H1 (cell line): Measurements from ENCODE around the gene MILR1. TPM values are rescaled to one million over a fixed set of nuclear protein-coding genes. Genes with fewer than 3 reads are reported as not detected.

Experiments used
- CTCF ChIA-PET: fragments of 300-600 bp; sonication (Branson Sonifier 250); formaldehyde crosslinking; loops from one replicate; lab custom pipeline; 2021; ENCODE audit not compliant: partially characterized antibody; lab: Charles Lee
- POLR2A ChIA-PET: fragments of 300-600 bp; sonication (Branson Sonifier 250); formaldehyde crosslinking; loops from one replicate; lab custom pipeline; 2021; ENCODE audit warnings: inconsistent platforms; ENCODE audit not compliant: partially characterized antibody; lab: Charles Lee
- DNase-seq, 2 experiments: peaks; one replicate each; pipeline versions ENCODE4 v3.0.0 to v3.0.0-alpha.2; 2010 to 2022; ENCODE audit warnings: low spot score in 2 of 2, low read depth in 1 of 2, mixed read lengths in 1 of 2
- FAIRE-seq: peaks from 2 replicates; lab custom pipeline; 2011; peaks lifted over from hg19 to GRCh38; lab: Jason Lieb, UNC
- H2AFZ ChIP-seq: 2 replicates; pipeline ENCODE4 v1.8.1; 2012; ENCODE audit warnings: low read length, inconsistent platforms
- H2AK5ac ChIP-seq: 2 replicates; pipeline ENCODE4 v1.6.1; 2013; ENCODE audit warnings: low read depth, low read length
- H2BK120ac ChIP-seq: replicated peaks from 2 replicates; pipeline ENCODE3; 2013; ENCODE audit warnings: low read depth, low read length, inconsistent platforms
- H2BK12ac ChIP-seq: 2 replicates; pipeline ENCODE4 v1.6.1; 2013; ENCODE audit warnings: low read depth, low read length
- H2BK15ac ChIP-seq: 2 replicates; pipeline ENCODE4 v1.6.1; 2013; ENCODE audit warnings: low read length
- H2BK20ac ChIP-seq: 2 replicates; pipeline ENCODE4 v1.6.1; 2013; ENCODE audit warnings: low read length
- H2BK5ac ChIP-seq: 2 replicates; pipeline ENCODE4 v1.6.1; 2013; ENCODE audit warnings: low read depth, low read length
- H3K14ac ChIP-seq: 2 replicates; pipeline ENCODE4 v1.6.1; 2013; ENCODE audit warnings: inconsistent platforms; ENCODE audit not compliant: insufficient read length
- H3K18ac ChIP-seq: 2 replicates; pipeline ENCODE4 v1.6.1; 2013; ENCODE audit warnings: low read length; ENCODE audit errors: extremely low read depth
- H3K23ac ChIP-seq: 2 replicates; pipeline ENCODE4 v1.6.1; 2013; ENCODE audit warnings: inconsistent platforms; ENCODE audit not compliant: insufficient read length
- H3K23me2 ChIP-seq: 2 replicates; pipeline ENCODE4 v1.6.1; 2013; ENCODE audit warnings: low read depth, low read length
- H3K27ac ChIP-seq: 2 replicates; pipeline ENCODE4 v1.6.1; 2011; ENCODE audit warnings: low read depth, low read length, inconsistent platforms
- H3K27me3 ChIP-seq, 4 experiments: replicated peaks in 1 of 4; 1 replicate in 1 of 4; 2 replicates in 3 of 4; pipeline versions ENCODE4 v1.6.1 to v1.8.1; 2011 to 2013; ENCODE audit warnings: low read length in 3 of 4, mild to moderate bottlenecking in 3 of 4, inconsistent platforms in 2 of 4, mixed read lengths in 2 of 4, moderate library complexity in 1 of 4; ENCODE audit not compliant: control insufficient read depth in 3 of 4, insufficient read depth in 3 of 4; ENCODE audit errors: extremely low read depth in 1 of 4
- H3K36me3 ChIP-seq, 4 experiments: 2 replicates each; pipeline versions ENCODE4 v1.6.1 to v1.8.1; 2011 to 2013; ENCODE audit warnings: mild to moderate bottlenecking in 4 of 4, low read length in 3 of 4, moderate library complexity in 2 of 4, control low read depth in 1 of 4, inconsistent platforms in 1 of 4; ENCODE audit not compliant: insufficient read depth in 4 of 4, control insufficient read depth in 2 of 4
- H3K4ac ChIP-seq: replicated peaks from 2 replicates; pipeline ENCODE3; 2013; ENCODE audit warnings: low read length, low read depth, mixed read lengths, inconsistent platforms; ENCODE audit not compliant: insufficient read length
- H3K4me1 ChIP-seq, 4 experiments: replicated peaks in 1 of 4; 1 replicate in 1 of 4; 2 replicates in 3 of 4; pipeline versions ENCODE4 v1.6.1 to v1.8.1; 2011 to 2013; ENCODE audit warnings: low read length in 3 of 4, inconsistent platforms in 2 of 4, mixed read lengths in 1 of 4; ENCODE audit not compliant: insufficient read depth in 4 of 4, control insufficient read depth in 3 of 4
- H3K4me2 ChIP-seq, 2 experiments: 2 replicates each; pipeline versions ENCODE4 v1.6.1 to v1.8.1; 2011 to 2013; ENCODE audit warnings: low read depth in 2 of 2, low read length in 2 of 2, control low read depth in 1 of 2, inconsistent platforms in 1 of 2, mild to moderate bottlenecking in 1 of 2; ENCODE audit not compliant: insufficient read depth in 1 of 2
- H3K4me3 ChIP-seq, 4 experiments: fragments of 200-600, 300-600 bp in 1 of 4; sonication (generic), shearing (Covaris generic), sonication (Bioruptor Twin) in 1 of 4; 2 replicates each; pipeline versions ENCODE4 v1.5.1 to v1.8.1; 2011 to 2016; ENCODE audit warnings: low read length in 4 of 4, low read depth in 3 of 4, control low read depth in 2 of 4, inconsistent platforms in 2 of 4, mild to moderate bottlenecking in 2 of 4, mixed read lengths in 1 of 4, moderate library complexity in 1 of 4; ENCODE audit not compliant: insufficient read depth in 2 of 4; ENCODE audit errors: extremely low read depth in 1 of 4
- H3K56ac ChIP-seq: replicated peaks from 2 replicates; pipeline ENCODE3; 2013; ENCODE audit warnings: low read depth, mild to moderate bottlenecking, mixed read lengths, low read length, inconsistent platforms; ENCODE audit not compliant: insufficient read length
- H3K79me1 ChIP-seq: 2 replicates; pipeline ENCODE4 v1.6.1; 2013; ENCODE audit warnings: low read depth, low read length, control low read depth
- H3K79me2 ChIP-seq, 2 experiments: 2 replicates each; pipeline versions ENCODE4 v1.6.1 to v1.8.1; 2012 to 2013; ENCODE audit warnings: low read length in 2 of 2, mild to moderate bottlenecking in 2 of 2, inconsistent platforms in 1 of 2; ENCODE audit not compliant: insufficient read depth in 2 of 2, control insufficient read depth in 1 of 2
- H3K9ac ChIP-seq, 4 experiments: replicated peaks in 1 of 4; 1 replicate in 1 of 4; 2 replicates in 3 of 4; pipeline versions ENCODE4 v1.6.1 to v1.8.1; 2011 to 2013; ENCODE audit warnings: low read depth in 3 of 4, low read length in 3 of 4, control low read depth in 2 of 4, mild to moderate bottlenecking in 2 of 4, moderate library complexity in 2 of 4, inconsistent platforms in 1 of 4; ENCODE audit errors: extremely low read depth in 1 of 4
- H3K9me3 ChIP-seq, 2 experiments: 2 replicates each; pipeline versions ENCODE4 v1.6.1 to v1.8.1; 2012 to 2013; ENCODE audit warnings: mild to moderate bottlenecking in 2 of 2, moderate library complexity in 2 of 2, control low read depth in 1 of 2, inconsistent platforms in 1 of 2, low read depth in 1 of 2, low read length in 1 of 2, mixed read lengths in 1 of 2; ENCODE audit not compliant: insufficient read depth in 2 of 2
- H4K20me1 ChIP-seq, 2 experiments: replicated peaks in 1 of 2; 2 replicates each; pipeline versions ENCODE3 to v1.8.1; 2011 to 2013; ENCODE audit warnings: inconsistent platforms in 2 of 2, low read length in 2 of 2, mild to moderate bottlenecking in 1 of 2; ENCODE audit not compliant: insufficient read depth in 2 of 2, control insufficient read depth in 1 of 2
- H4K5ac ChIP-seq: 2 replicates; pipeline ENCODE4 v1.6.1; 2013; ENCODE audit warnings: low read length, low read depth, mixed read lengths, inconsistent platforms; ENCODE audit not compliant: insufficient read length
- H4K8ac ChIP-seq: 2 replicates; pipeline ENCODE4 v1.8.0; 2013; ENCODE audit warnings: mild to moderate bottlenecking, moderate library complexity, low read length, inconsistent platforms; ENCODE audit not compliant: insufficient read depth; ENCODE audit errors: extremely low read depth
- H4K91ac ChIP-seq: replicated peaks from 2 replicates; pipeline ENCODE3; 2013; ENCODE audit warnings: low read length, mixed read lengths, inconsistent platforms; ENCODE audit not compliant: insufficient read length
- CBX5 ChIP-seq: fragments of 300-800, 300-1000 bp; sonication (generic); IDR thresholded peaks from 2 replicates; pipeline ENCODE4 v1.7.1; 2016; ENCODE audit warnings: antibody characterized with exemption, low read length, low read depth
- CREB1 ChIP-seq: IDR thresholded peaks from 2 replicates; pipeline ENCODE4 v1.6.1; 2012; ENCODE audit warnings: inconsistent platforms
- CTBP2 ChIP-seq: IDR thresholded peaks from 2 replicates; pipeline ENCODE4 v1.7.0; 2011; ENCODE audit warnings: borderline replicate concordance, mild to moderate bottlenecking, moderate library complexity, mixed read lengths, low read length; ENCODE audit not compliant: insufficient read depth, insufficient read length
- E2F6 ChIP-seq: IDR thresholded peaks from 2 replicates; pipeline ENCODE4 v1.6.1; 2012; ENCODE audit warnings: inconsistent platforms
- JUN ChIP-seq: IDR thresholded peaks from 2 replicates; pipeline ENCODE4 v1.6.1; 2011; ENCODE audit warnings: low read depth, mild to moderate bottlenecking, improper control_type of control experiment, low read length
- KDM4A ChIP-seq: IDR thresholded peaks from one replicate; pipeline ENCODE4 v1.7.1; 2012; ENCODE audit warnings: low read depth, mild to moderate bottlenecking, moderate library complexity, low read length, inconsistent platforms; ENCODE audit not compliant: severe bottlenecking
- KDM5A ChIP-seq: fragments of 200-600 bp; IDR thresholded peaks from 2 replicates; pipeline ENCODE4 v1.7.1; 2012; ENCODE audit warnings: mild to moderate bottlenecking, low read length, inconsistent platforms, mixed read lengths
- MAFK ChIP-seq: IDR thresholded peaks from 2 replicates; pipeline ENCODE4 v1.6.1; 2012; ENCODE audit warnings: low read depth, mild to moderate bottlenecking, improper control_type of control experiment, low read length
- NRF1 ChIP-seq: IDR thresholded peaks from 2 replicates; pipeline ENCODE4 v1.6.1; 2011; ENCODE audit warnings: mild to moderate bottlenecking, low read depth, low read length, improper control_type of control experiment
- POLR2A ChIP-seq, 2 experiments: IDR thresholded peaks; 1 replicate in 1 of 2; 2 replicates in 1 of 2; pipeline ENCODE4 v1.6.1; 2011; ENCODE audit warnings: low read depth in 2 of 2, low read length in 2 of 2, mild to moderate bottlenecking in 2 of 2; ENCODE audit errors: control extremely low read depth in 1 of 2
- RAD21 ChIP-seq, 2 experiments: IDR thresholded peaks in 1 of 2; conservative IDR thresholded peaks in 1 of 2; 2 replicates each; pipeline ENCODE4 v1.6.1; 2011; ENCODE audit warnings: low read depth in 2 of 2, low read length in 2 of 2, improper control_type of control experiment in 1 of 2, inconsistent platforms in 1 of 2, mild to moderate bottlenecking in 1 of 2, moderate library complexity in 1 of 2
- SIN3A ChIP-seq, 2 experiments: IDR thresholded peaks in 1 of 2; conservative IDR thresholded peaks in 1 of 2; 2 replicates each; pipeline ENCODE4 v1.6.1; 2011 to 2012; ENCODE audit warnings: low read length in 2 of 2, improper control_type of control experiment in 1 of 2, low read depth in 1 of 2, mild to moderate bottlenecking in 1 of 2
- WGBS, 2 experiments: shearing (Covaris generic) in 1 of 2; methylation state at CpG; one replicate each; pipeline versions ENCODE4 v1.1.6 to v1.1.7; 2013 to 2015; ENCODE audit warnings: low lambda C conversion rate in 2 of 2, mixed read lengths in 2 of 2, inconsistent platforms in 1 of 2, low coverage in 1 of 2, missing lambda C conversion rate in 1 of 2; ENCODE audit not compliant: insufficient replicate concordance in 2 of 2, insufficient coverage in 1 of 2, insufficient read length in 1 of 2; ENCODE audit errors: extremely low coverage in 1 of 2, missing lambda C conversion rate in 1 of 2; 5-methylcytosine and 5-hydroxymethylcytosine counted together
- polyA plus RNA-seq, 7 experiments: library from polyadenylated mRNA; depleted of rRNA in 3 of 7; stranded (reverse) in 5 of 7; unstranded in 2 of 7; fragments of >200 nt in 5 of 7; fragments of 200-250 nt in 2 of 7; gene quantifications; 1 replicate in 5 of 7; 2 replicates in 1 of 7; 4 replicates in 1 of 7; pipeline versions ENCODE4 v1.2.1 to v1.2.3, GENCODE V29; 2011 to 2013; ENCODE audit warnings: missing spikeins in 2 of 7, mixed read lengths in 2 of 7
- total RNA-seq: library from RNA; stranded (reverse); fragmentation: NEBNext Ultra II Directional; extraction: Animal tissue kit (Norgen Biotek cat#: 25700); gene quantifications from 2 replicates; pipeline ENCODE4 v1.2.1, GENCODE V29; 2021

MILR1 gene
- total and polyA plus RNA-seq, 2 of the 8 experiments (the other 6 are each of a cell fraction or from before 2014, with no cell fraction given), result not detected

GRCh38 chr17:64506201-64506575 is 57.3 kb downstream of the MILR1 start, which contains the start of gene DDX5:
Gene DDX5 (minus strand): TSS chr17:64506289. CDS start chr17:64506119, 170 bp downstream.
- Histone ChIP-seq H4K8ac (peak within 1 kb of the TSS; percentile 99), H3K56ac (peak within 1 kb of the TSS; percentile 99), H3K79me2 (peaks cover 31 to 88% of the 10 kb centered on the region in 2 experiments), H3K27ac (peak within 1 kb of the TSS; percentile 99), H3K4me3 (peak within 1 kb of the TSS; percentile 95 to 99 (median 98)), H2BK5ac (peak within 1 kb of the TSS; percentile 98), H3K4ac (peak within 1 kb of the TSS; percentile 95), H2AFZ (peak within 1 kb of the TSS; percentile 37; the same call in 1 of the 2 replicates), H4K5ac (peak within 1 kb of the TSS; percentile 80), H2BK15ac (no peak within 1 kb of the TSS), H2BK20ac (no peak within 1 kb of the TSS), H3K23me2 (peaks cover 4% of the 10 kb centered on the region; the same call in 1 of the 2 replicates), H3K4me2 (peak within 1 kb of the TSS; percentile 83 to 85), H3K9me3 (no peaks in the 10 kb centered on the region), H2AK5ac (peak within 1 kb of the TSS; percentile 99), H4K91ac (peak within 1 kb of the TSS; percentile 97), H3K18ac (peak within 1 kb of the TSS; percentile 91), H3K23ac (no peak within 1 kb of the TSS), H3K9ac (peak within 1 kb of the TSS; percentile 93 to 100 (median 100)), H3K27me3 (no peaks in the 10 kb centered on the region), H2BK12ac (peak within 1 kb of the TSS; percentile 76; the same call in 1 of the 2 replicates), H3K14ac (peak within 1 kb of the TSS; percentile 9), H3K4me1 (peaks cover 0 to 11% (median 3%) of the 10 kb centered on the region in 4 experiments; a peak in 5 of 7 replicates), H3K79me1 (no peaks in the 10 kb centered on the region; the same call in 1 of the 2 replicates), H2BK120ac (no peak within 1 kb of the TSS), H3K36me3 (peaks cover 31 to 63% (median 43%) of the 10 kb centered on the region in 4 experiments), H4K20me1 (peaks cover 10 to 23% of the 10 kb centered on the region in 2 experiments)
- no peak for FAIRE-seq
- WGBS, 2 experiments, result 1% methylated on average over 22 of the region's 31 CpGs; no CpG with 5 or more reads in 1 of the 2 experiments
- CTCF ChIA-PET, result interaction anchor here (1.1 to 3.4 kb wide), 4 partner anchors 10 to 84 kb away, joined by 3 to 13 read pairs (median 4); partner anchors contain the start of gene POLG2
- POLR2A ChIA-PET, result interaction anchor here (0.9 to 7.2 kb wide), 34 partner anchors 8 to 676 kb away, joined by 3 to 320 read pairs (median 8); partner anchors contain the start of genes MILR1, POLG2 and SMURF2
- DNase-seq, result peak; percentile 93 to 96
- TF ChIP-seq JUN, result 0 out of 2 replicates have a peak, but pooled peaks have one; percentile 20
- TF ChIP-seq KDM4A, result no peak
- peak; percentile 99 for TF ChIP-seq POLR2A (IDR thresholded peaks at IDR 0.05; ENCODE audit: control extremely low read depth in 1 of 2, low read depth in 2 of 2, low read length in 2 of 2)
- TF ChIP-seq CTBP2, result no peak
- TF ChIP-seq NRF1, result peak; percentile 16; the same call in 1 of the 2 replicates
- TF ChIP-seq CBX5, result no peak
- no peak for TF ChIP-seq KDM5A
- TF ChIP-seq MAFK, result no peak
- TF ChIP-seq CREB1, result peak; percentile 64; the same call in 1 of the 2 replicates
- no peak for TF ChIP-seq RAD21 (IDR thresholded peaks at IDR 0.05 in 1 of 2, conservative IDR thresholded peaks at IDR 0.05 in 1 of 2; ENCODE audit: low read depth in 2 of 2, low read length in 2 of 2)
- peak; percentile 66 to 70; a peak in 2 of 4 replicates for TF ChIP-seq SIN3A (conservative IDR thresholded peaks at IDR 0.05 in 1 of 2, IDR thresholded peaks at IDR 0.05 in 1 of 2; ENCODE audit: low read depth in 1 of 2, low read length in 2 of 2)
- TF ChIP-seq E2F6, result no peak
